Activated naive CD8-positive, alpha-beta T cell treated with anti-CD3 and anti-CD28 coated beads, Interleukin-2, amount 50 U/mL, for 24 hours (primary cell): Measurements from ENCODE around the gene ZNF677.
"Not testable (repeated sequence)": the region's sequence is repeated elsewhere in the genome, so short reads cannot be mapped to it uniquely, and the experiment has no call there.

Experiments used
- ATAC-seq: fragments of 150-1000 bp; cut with Tn5 transposase; one replicate; pipeline ENCODE4 v1.10.0; 2021
- DNase-seq: peaks from one replicate; pipeline ENCODE4 v3.0.0; 2021
- H3K27ac Mint-ChIP-seq: one replicate; pipeline ENCODE4 v1.8.0; 2021; ENCODE audit warnings: mild to moderate bottlenecking, mixed read lengths
- H3K27me3 Mint-ChIP-seq: one replicate; pipeline ENCODE4 v1.8.0; 2021; ENCODE audit warnings: mixed read lengths
- H3K36me3 Mint-ChIP-seq: one replicate; pipeline ENCODE4 v1.8.0; 2021; ENCODE audit warnings: low read depth, mixed read lengths
- H3K4me1 Mint-ChIP-seq: one replicate; pipeline ENCODE4 v1.8.0; 2021; ENCODE audit warnings: mixed read lengths
- H3K4me3 Mint-ChIP-seq: one replicate; pipeline ENCODE4 v1.8.0; 2021; ENCODE audit warnings: mild to moderate bottlenecking, moderate library complexity, mixed read lengths
- H3K9me3 Mint-ChIP-seq: one replicate; pipeline ENCODE4 v1.8.0; 2021; ENCODE audit warnings: mixed read lengths

Gene ZNF677

DNA sequence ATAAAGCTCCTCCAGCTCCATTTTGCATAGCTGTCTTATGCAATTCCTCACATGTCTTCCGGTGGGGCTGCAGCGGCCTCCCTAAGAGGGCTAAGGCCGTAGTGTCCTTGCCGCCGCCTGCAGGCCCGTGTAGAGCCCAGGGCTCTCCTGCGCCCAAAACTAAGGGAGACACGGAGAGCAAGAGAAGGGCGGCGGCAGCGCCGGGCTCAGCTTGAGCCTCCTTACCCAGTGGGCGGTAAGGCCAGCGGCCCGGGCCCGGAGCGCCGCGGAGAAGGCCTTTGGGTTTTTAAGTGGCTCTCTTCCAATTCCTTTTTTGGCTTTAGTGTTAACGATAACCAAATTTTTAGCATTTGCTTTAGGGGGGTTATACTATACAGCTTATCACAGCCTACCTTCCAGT is 30.1 kb downstream of the ZNF677 start:
- Mint-ChIP-seq H3K36me3 (peaks cover 28% of the 10 kb centered on the region), H3K27ac (no peak overlapping the region), H3K4me1 (no peaks in the 10 kb centered on the region), H3K4me3 (no peak overlapping the region), H3K27me3 (no peaks in the 10 kb centered on the region), H3K9me3 (peaks cover 53% of the 10 kb centered on the region)
- no peak for DNase-seq
- no peak for ATAC-seq

DNA sequence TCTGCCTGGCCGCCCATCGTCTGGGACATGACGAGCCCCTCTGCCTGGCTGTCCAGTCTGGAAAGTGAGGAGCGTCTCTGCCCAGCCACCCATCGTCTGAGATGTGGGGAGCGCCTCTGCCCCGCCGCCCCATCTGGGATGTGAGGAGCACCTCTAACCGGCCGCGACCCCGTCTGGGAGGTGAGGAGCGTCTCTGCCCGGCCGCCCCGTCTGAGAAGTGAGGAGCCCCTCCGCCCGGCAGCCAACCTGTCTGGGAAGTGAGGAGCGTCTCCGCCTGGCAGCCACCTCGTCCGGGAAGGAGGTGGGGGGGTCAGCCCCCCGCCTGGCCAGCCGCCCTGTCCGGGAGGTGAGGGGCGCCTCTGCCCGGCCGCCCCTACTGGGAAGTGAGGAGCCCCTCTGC is 32.0 kb downstream of the ZNF677 start:
- not testable (repeated sequence) for H3K27me3 Mint-ChIP-seq, ATAC-seq, H3K4me1 Mint-ChIP-seq, H3K4me3 Mint-ChIP-seq, H3K27ac Mint-ChIP-seq, DNase-seq
- Mint-ChIP-seq H3K9me3 (peaks cover 57% of the 10 kb centered on the region), H3K36me3 (peaks cover 25% of the 10 kb centered on the region)

GRCh38 chr19:53212703-53213320 is 41.9 kb downstream of the ZNF677 start:
- Mint-ChIP-seq H3K4me3 (no peak overlapping the region), H3K27ac (no peak overlapping the region), H3K9me3 (peaks cover 66% of the 10 kb centered on the region), H3K4me1 (no peaks in the 10 kb centered on the region), H3K27me3 (no peaks in the 10 kb centered on the region), H3K36me3 (peaks cover 75% of the 10 kb centered on the region)
- ATAC-seq (no peak), DNase-seq (no peak)

DNA sequence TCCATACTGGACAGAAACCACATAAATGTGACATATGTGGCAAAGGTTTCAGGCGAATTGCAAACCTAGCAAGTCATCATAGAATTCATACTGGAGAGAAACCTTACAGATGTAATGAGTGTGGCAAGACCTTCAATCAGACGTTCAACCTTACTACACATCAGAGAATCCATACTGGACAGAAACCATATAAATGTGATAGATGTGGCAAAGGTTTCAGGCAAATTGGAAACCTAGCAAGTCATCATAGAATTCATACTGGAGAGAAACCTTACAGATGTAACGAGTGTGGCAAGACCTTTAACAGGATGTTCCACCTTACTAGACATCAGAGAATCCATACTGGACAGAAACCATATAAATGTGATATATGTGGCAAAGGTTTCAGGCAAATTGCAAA is 43.1 kb downstream of the ZNF677 start:
- H3K27me3 Mint-ChIP-seq, H3K4me3 Mint-ChIP-seq, H3K4me1 Mint-ChIP-seq, ATAC-seq, H3K27ac Mint-ChIP-seq, DNase-seq: not testable (repeated sequence)
- Mint-ChIP-seq H3K9me3 (peaks cover 73% of the 10 kb centered on the region), H3K36me3 (peaks cover 84% of the 10 kb centered on the region)

- Mint-ChIP-seq H3K9me3 (peaks cover 61% of the 10 kb centered on the region), H3K4me1 (peaks cover 35% of the 10 kb centered on the region), H3K27ac (peak overlapping the region; percentile 85), H3K27me3 (no peaks in the 10 kb centered on the region), H3K4me3 (peak overlapping the region; percentile 93), H3K36me3 (peaks cover 56% of the 10 kb centered on the region)
- DNase-seq, result peak; percentile 97
- peak; percentile 75 for ATAC-seq
Observed at GRCh38 chr19:53196777-53197396, 57.8 kb downstream of the ZNF677 start.

- H3K27ac Mint-ChIP-seq, result peak overlapping the region; percentile 19
- H3K9me3 Mint-ChIP-seq, result peaks cover 61% of the 10 kb centered on the region
- peak; percentile 50 for ATAC-seq
- H3K4me3 Mint-ChIP-seq, result peak overlapping the region; percentile 5
- no peaks in the 10 kb centered on the region for H3K27me3 Mint-ChIP-seq
- peaks cover 57% of the 10 kb centered on the region for H3K36me3 Mint-ChIP-seq
- DNase-seq, result peak; percentile 66
- peaks cover 36% of the 10 kb centered on the region for H3K4me1 Mint-ChIP-seq
Observed at GRCh38 chr19:53195265-53195903, 59.3 kb downstream of the ZNF677 start.

GRCh38 chr19:53193535-53194222 is 61.0 kb downstream of the ZNF677 start:
- H3K27me3 Mint-ChIP-seq, result no peaks in the 10 kb centered on the region
- DNase-seq, result no peak
- peaks cover 57% of the 10 kb centered on the region for H3K9me3 Mint-ChIP-seq
- H3K4me1 Mint-ChIP-seq, result peaks cover 36% of the 10 kb centered on the region
- ATAC-seq, result no peak
- H3K4me3 Mint-ChIP-seq, result peak overlapping the region; percentile 83
- no peak overlapping the region for H3K27ac Mint-ChIP-seq
- peaks cover 50% of the 10 kb centered on the region for H3K36me3 Mint-ChIP-seq

GRCh38 chr19:53192771-53193534 is 61.7 kb downstream of the ZNF677 start, which contains the start of gene ZNF665:
ZNF665 (minus strand) TSS chr19:53193358; CDS start chr19:53182898, 10,460 bp downstream.
- Mint-ChIP-seq H3K9me3 (peaks cover 54% of the 10 kb centered on the region), H3K27ac (peak within 1 kb of the TSS; percentile 82), H3K4me3 (peak within 1 kb of the TSS; percentile 83), H3K27me3 (no peaks in the 10 kb centered on the region), H3K4me1 (peaks cover 34% of the 10 kb centered on the region), H3K36me3 (peaks cover 46% of the 10 kb centered on the region)
- peak; percentile 77 for DNase-seq
- ATAC-seq, result peak; percentile 70

DNA sequence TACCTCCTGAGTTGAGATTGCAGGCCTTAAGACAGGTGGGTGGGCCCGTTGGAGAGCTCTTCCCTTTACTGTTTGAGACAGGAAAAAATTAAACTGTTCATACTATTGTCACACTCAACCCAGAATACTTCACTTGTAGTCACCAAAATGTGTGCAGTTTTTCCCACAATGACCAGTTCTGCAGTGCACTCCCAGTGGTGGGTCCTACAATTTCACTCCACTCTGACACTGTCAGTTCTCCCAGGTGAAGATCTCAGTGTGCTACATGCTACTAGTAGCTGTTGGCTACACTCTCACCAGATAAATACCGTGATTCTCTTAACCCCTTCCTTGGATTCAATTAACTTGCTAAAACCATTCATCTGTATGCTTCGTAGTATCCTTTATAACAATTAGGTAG is 64.4 kb downstream of the ZNF677 start:
- no peak for DNase-seq
- Mint-ChIP-seq H3K4me3 (no peak overlapping the region), H3K9me3 (peaks cover 42% of the 10 kb centered on the region), H3K27ac (no peak overlapping the region), H3K27me3 (no peaks in the 10 kb centered on the region), H3K4me1 (peaks cover 18% of the 10 kb centered on the region), H3K36me3 (peaks cover 40% of the 10 kb centered on the region)
- no peak for ATAC-seq

- peaks cover 39% of the 10 kb centered on the region for H3K36me3 Mint-ChIP-seq
- H3K4me3 Mint-ChIP-seq, ATAC-seq, H3K27me3 Mint-ChIP-seq, H3K27ac Mint-ChIP-seq, DNase-seq: not testable (repeated sequence)
- H3K9me3 Mint-ChIP-seq, result peaks cover 41% of the 10 kb centered on the region
- H3K4me1 Mint-ChIP-seq, result peaks cover 16% of the 10 kb centered on the region
Observed at GRCh38 chr19:53189691-53190198, 64.9 kb downstream of the ZNF677 start.
